ENCODE measurements around the gene PRDM4.

DNA sequence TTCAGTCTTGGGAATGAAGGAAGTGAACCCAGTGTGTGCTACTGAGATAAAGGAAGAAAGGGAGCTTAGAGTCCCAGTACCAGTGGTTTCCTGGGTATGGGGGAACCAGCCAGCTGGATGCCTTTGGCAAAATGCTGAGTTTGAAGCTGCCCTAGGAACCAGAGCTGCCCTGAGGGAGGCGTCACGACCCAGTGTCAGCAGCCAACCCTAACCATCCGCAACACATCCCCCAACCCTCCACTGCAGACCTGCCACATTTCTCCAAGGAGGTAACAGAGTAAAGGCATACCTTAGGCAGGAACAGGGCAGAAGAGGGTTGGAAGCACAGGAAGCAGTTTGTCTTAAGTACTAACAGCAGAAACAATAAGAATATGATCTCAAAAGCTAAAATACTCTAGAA lies 28.6 kb downstream of the PRDM4 start:
- TF ChIP-seq, protein P1, sequence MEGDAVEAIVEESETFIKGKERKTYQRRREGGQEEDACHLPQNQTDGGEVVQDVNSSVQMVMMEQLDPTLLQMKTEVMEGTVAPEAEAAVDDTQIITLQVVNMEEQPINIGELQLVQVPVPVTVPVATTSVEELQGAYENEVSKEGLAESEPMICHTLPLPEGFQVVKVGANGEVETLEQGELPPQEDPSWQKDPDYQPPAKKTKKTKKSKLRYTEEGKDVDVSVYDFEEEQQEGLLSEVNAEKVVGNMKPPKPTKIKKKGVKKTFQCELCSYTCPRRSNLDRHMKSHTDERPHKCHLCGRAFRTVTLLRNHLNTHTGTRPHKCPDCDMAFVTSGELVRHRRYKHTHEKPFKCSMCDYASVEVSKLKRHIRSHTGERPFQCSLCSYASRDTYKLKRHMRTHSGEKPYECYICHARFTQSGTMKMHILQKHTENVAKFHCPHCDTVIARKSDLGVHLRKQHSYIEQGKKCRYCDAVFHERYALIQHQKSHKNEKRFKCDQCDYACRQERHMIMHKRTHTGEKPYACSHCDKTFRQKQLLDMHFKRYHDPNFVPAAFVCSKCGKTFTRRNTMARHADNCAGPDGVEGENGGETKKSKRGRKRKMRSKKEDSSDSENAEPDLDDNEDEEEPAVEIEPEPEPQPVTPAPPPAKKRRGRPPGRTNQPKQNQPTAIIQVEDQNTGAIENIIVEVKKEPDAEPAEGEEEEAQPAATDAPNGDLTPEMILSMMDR (IDR thresholded peaks at IDR 0.05; ENCODE audit: insufficient read depth, low read length): no peak
- no peak for TF ChIP-seq REST (IDR thresholded peaks at IDR 0.05; ENCODE audit: insufficient replicate concordance, low read depth)
- no peak for TF ChIP-seq POLR2AphosphoS5 (IDR thresholded peaks at IDR 0.05; ENCODE audit: low read depth)
- TF ChIP-seq GABPA (IDR thresholded peaks at IDR 0.05; ENCODE audit: low read depth): no peak
- no peak for TF ChIP-seq SPI1 (IDR thresholded peaks at IDR 0.05; ENCODE audit: borderline replicate concordance, low read depth)

All from HL-60 (cell line).